ENCODE measurements around the gene EPO. TPM values are rescaled to one million over a fixed set of nuclear protein-coding genes. Genes with fewer than 3 reads are reported as not detected.

The EPO gene
- polyA plus RNA-seq, 1 donor (not counting 4 experiments of a cell fraction or from before 2014, with no cell fraction given) = 0.35 TPM

DNA sequence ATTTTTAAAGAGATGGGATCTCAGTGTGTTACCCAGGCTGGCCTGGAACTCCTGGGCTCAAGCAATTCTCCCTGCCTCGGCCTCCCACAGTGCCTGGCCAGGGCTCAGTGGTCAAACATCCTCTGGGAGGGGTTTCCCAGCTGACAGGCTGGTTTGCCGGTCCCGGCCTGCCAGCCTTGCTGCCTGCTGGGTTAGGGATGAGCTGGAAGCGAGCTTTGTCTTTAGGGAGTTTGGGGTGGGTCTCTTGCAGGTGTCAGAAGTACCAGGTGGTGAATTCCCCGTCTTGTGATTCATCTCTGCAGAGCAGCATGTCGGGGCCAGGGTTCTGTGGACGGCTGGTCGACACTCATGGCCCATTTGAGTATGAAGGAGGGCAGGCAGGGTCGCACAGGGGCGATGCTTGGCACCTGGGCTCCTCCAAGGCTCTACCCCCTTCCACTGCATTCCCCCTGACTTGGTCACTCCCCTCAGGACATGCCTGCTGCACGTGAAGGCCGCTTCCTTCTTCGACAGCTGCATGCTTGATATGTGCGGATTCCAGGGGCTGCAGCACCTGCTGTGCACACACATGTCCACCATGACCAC is 43.4 kb downstream of the EPO start:
- dilution Hi-C loops (cut with MboI; ENCODE audit: extremely low pct_ligation_motif_present, low sequenced_read_pairs) = no loop called here
- Histone ChIP-seq H3K4me3 (ENCODE audit: control insufficient read depth in 2 of 3, extremely low read depth in 1 of 3, insufficient read depth in 2 of 3, low read depth in 1 of 3, low read length in 3 of 3) (no peak overlapping the region), H3K9ac (ENCODE audit: control insufficient read depth, extremely low read depth, insufficient read depth, low read length) (peak overlapping the region; percentile 60), H3K9me3 (ENCODE audit: control insufficient read depth, low read depth, low read length) (no peaks in the 10 kb centered on the region), H3K27ac (ENCODE audit: control insufficient read depth, insufficient read depth, low read length) (peak overlapping the region; percentile 73), H3K36me3 (ENCODE audit: control insufficient read depth in 2 of 2, extremely low read depth in 1 of 2, insufficient read depth in 2 of 2, low read length in 2 of 2) (no peaks in the 10 kb centered on the region), H3K4me1 (ENCODE audit: control insufficient read depth, extremely low read depth, insufficient read depth, low read length) (peaks cover 27% of the 10 kb centered on the region), H3K27me3 (ENCODE audit: control insufficient read depth, extremely low read depth, insufficient read depth, low read length) (no peaks in the 10 kb centered on the region), H3K4me2 (ENCODE audit: control insufficient read depth, extremely low read depth, insufficient read depth, low read depth, low read length) (peak overlapping the region; percentile 27), H3K9me1 (ENCODE audit: control insufficient read depth, extremely low read depth, insufficient read depth, low read length) (no peaks in the 10 kb centered on the region), H2AFZ (ENCODE audit: control insufficient read depth, low read length) (no peak overlapping the region), H3K79me2 (ENCODE audit: control insufficient read depth, insufficient read depth, low read length) (no peaks in the 10 kb centered on the region), H4K20me1 (ENCODE audit: control insufficient read depth, extremely low read depth, insufficient read depth, low read length) (no peaks in the 10 kb centered on the region)
- DNase-seq (ENCODE audit: low read depth, low spot score) (peak; percentile 91), FAIRE-seq (peak; percentile 90)
- TF ChIP-seq, protein P1, sequence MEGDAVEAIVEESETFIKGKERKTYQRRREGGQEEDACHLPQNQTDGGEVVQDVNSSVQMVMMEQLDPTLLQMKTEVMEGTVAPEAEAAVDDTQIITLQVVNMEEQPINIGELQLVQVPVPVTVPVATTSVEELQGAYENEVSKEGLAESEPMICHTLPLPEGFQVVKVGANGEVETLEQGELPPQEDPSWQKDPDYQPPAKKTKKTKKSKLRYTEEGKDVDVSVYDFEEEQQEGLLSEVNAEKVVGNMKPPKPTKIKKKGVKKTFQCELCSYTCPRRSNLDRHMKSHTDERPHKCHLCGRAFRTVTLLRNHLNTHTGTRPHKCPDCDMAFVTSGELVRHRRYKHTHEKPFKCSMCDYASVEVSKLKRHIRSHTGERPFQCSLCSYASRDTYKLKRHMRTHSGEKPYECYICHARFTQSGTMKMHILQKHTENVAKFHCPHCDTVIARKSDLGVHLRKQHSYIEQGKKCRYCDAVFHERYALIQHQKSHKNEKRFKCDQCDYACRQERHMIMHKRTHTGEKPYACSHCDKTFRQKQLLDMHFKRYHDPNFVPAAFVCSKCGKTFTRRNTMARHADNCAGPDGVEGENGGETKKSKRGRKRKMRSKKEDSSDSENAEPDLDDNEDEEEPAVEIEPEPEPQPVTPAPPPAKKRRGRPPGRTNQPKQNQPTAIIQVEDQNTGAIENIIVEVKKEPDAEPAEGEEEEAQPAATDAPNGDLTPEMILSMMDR (optimal IDR thresholded peaks at IDR 0.05 in 1 of 3, IDR thresholded peaks at IDR 0.05 in 1 of 3, conservative IDR thresholded peaks at IDR 0.05 in 1 of 3; ENCODE audit: extremely low read depth in 1 of 3, insufficient read depth in 2 of 3, low read length in 3 of 3) = no peak
- TF ChIP-seq EZH2 (IDR thresholded peaks at IDR 0.05; ENCODE audit: low read length) = no peak

DNA sequence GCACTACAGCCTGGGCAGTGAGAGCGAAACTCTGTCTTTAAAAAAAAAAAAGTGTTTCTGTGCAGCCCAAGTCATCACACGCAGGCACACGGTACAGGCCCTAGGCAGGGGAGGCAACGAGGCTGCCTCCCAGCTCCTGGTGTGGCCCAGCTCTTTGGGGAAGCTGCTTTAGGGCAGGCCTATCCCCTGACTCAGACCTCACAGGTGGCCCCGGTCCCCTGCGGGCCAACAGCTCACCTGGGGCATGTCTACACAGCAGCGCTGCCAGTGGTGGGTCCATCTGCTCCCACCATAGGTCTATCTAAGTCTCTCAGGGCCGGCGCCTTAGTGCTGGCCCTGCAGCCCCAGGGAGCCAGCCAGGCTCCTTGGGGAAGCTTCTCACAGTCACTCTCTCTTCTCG is 44.6 kb downstream of the EPO start:
- peaks cover 27% of the 10 kb centered on the region for H3K4me1 ChIP-seq (ENCODE audit: control insufficient read depth, extremely low read depth, insufficient read depth, low read length)
- no peaks in the 10 kb centered on the region for H4K20me1 ChIP-seq (ENCODE audit: control insufficient read depth, extremely low read depth, insufficient read depth, low read length)
- DNase-seq (ENCODE audit: low read depth, low spot score) (peak; percentile 78), FAIRE-seq (peak; percentile 65)
- H3K9ac ChIP-seq (ENCODE audit: control insufficient read depth, extremely low read depth, insufficient read depth, low read length) = peak overlapping the region; percentile 44
- no peaks in the 10 kb centered on the region for H3K36me3 ChIP-seq (ENCODE audit: control insufficient read depth in 2 of 2, extremely low read depth in 1 of 2, insufficient read depth in 2 of 2, low read length in 2 of 2)
- no peaks in the 10 kb centered on the region for H3K27me3 ChIP-seq (ENCODE audit: control insufficient read depth, extremely low read depth, insufficient read depth, low read length)
- H3K27ac ChIP-seq (ENCODE audit: control insufficient read depth, insufficient read depth, low read length) = peak overlapping the region; percentile 67
- peak overlapping the region; percentile 32 for H3K4me2 ChIP-seq (ENCODE audit: control insufficient read depth, extremely low read depth, insufficient read depth, low read depth, low read length)
- H2AFZ ChIP-seq (ENCODE audit: control insufficient read depth, low read length) = peak overlapping the region; percentile 68
- no peak for TF ChIP-seq EZH2 (IDR thresholded peaks at IDR 0.05; ENCODE audit: low read length)
- TF ChIP-seq, protein P1 (optimal IDR thresholded peaks at IDR 0.05 in 1 of 3, IDR thresholded peaks at IDR 0.05 in 1 of 3, conservative IDR thresholded peaks at IDR 0.05 in 1 of 3; ENCODE audit: extremely low read depth in 1 of 3, insufficient read depth in 2 of 3, low read length in 3 of 3) = peak in 1 of 3 experiments; percentile 1
- no peaks in the 10 kb centered on the region for H3K9me1 ChIP-seq (ENCODE audit: control insufficient read depth, extremely low read depth, insufficient read depth, low read length)
- no peaks in the 10 kb centered on the region for H3K79me2 ChIP-seq (ENCODE audit: control insufficient read depth, insufficient read depth, low read length)
- no peaks in the 10 kb centered on the region for H3K9me3 ChIP-seq (ENCODE audit: control insufficient read depth, low read depth, low read length)
- no peak overlapping the region for H3K4me3 ChIP-seq (ENCODE audit: control insufficient read depth in 2 of 3, extremely low read depth in 1 of 3, insufficient read depth in 2 of 3, low read depth in 1 of 3, low read length in 3 of 3)
- dilution Hi-C loops (cut with MboI; ENCODE audit: extremely low pct_ligation_motif_present, low sequenced_read_pairs) = no loop called here
